ENCODE measurements around the gene CACNA2D2. TPM values are rescaled to one million over a fixed set of nuclear protein-coding genes. Genes with fewer than 3 reads are reported as not detected.

The CACNA2D2 gene
- total RNA-seq, 1 donor from 2014 or later: 5.0 TPM

GRCh38 chr3:50330330-50330729 lies 173.1 kb downstream of the CACNA2D2 start:
- Mint-ChIP-seq H3K9me3 (ENCODE audit: unreplicated experiment) (peaks cover 3% of the 10 kb centered on the region), H3K27ac (ENCODE audit: unreplicated experiment) (no peak overlapping the region), H3K36me3 (ENCODE audit: unreplicated experiment) (no peaks in the 10 kb centered on the region), H3K4me3 (ENCODE audit: unreplicated experiment) (no peak overlapping the region), H3K27me3 (ENCODE audit: unreplicated experiment) (no peaks in the 10 kb centered on the region), H3K4me1 (ENCODE audit: low read depth, unreplicated experiment) (peaks cover 10% of the 10 kb centered on the region)
- TF ChIP-seq CTCF (IDR thresholded peaks at IDR 0.05; ENCODE audit: partially characterized antibody, unreplicated experiment): no peak
- DNase-seq: no peak

DNA sequence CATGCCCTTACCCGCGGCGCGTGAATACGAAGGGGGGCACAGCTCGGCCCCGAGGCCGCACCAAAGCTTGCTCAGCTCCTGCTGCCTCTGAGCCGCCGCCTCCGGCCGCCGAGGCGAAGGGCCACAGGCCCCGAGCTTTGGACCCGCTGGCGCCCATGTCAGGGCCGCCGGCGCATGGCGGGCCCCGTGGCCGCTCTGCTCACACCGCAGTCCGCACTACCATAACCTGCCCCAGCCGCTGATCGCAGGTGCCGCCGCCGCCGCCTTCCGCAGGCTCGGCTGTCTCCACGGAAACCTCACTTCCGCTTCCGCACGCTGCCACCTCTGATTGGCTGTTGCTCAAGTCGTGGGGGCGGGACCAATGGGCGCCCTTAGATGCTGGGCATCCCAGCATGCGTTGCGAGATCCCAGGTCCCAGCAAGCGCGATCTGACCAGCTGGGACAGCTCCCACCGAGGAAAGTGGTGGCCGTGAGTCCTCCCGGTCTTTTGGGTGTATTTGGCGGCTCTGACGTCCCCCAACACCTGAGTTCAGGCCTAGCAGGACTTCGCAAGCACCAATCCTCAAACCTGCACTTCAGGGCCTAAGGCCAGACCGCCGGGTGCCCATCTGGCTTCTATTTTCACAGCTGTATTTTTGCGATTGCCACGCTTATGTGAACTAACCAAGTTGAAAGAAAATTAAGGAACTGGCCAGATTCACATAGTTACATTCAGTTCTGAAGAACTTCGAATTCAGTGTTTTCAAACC lies 175.3 kb downstream of the CACNA2D2 start, which contains the start of gene TUSC2:
TSS of gene TUSC2 (minus strand) at position 281 of the 749 bp plus-strand sequence. CDS start at position 157, 124 bp downstream.
- no peaks in the 10 kb centered on the region for H3K36me3 Mint-ChIP-seq (ENCODE audit: unreplicated experiment)

GRCh38 chr3:50327129-50327528 lies 176.3 kb downstream of the CACNA2D2 start:
- Mint-ChIP-seq H3K27me3 (ENCODE audit: unreplicated experiment) (peaks cover 1% of the 10 kb centered on the region), H3K36me3 (ENCODE audit: unreplicated experiment) (no peaks in the 10 kb centered on the region), H3K9me3 (ENCODE audit: unreplicated experiment) (peaks cover 5% of the 10 kb centered on the region), H3K4me1 (ENCODE audit: low read depth, unreplicated experiment) (peaks cover 6% of the 10 kb centered on the region), H3K4me3 (ENCODE audit: unreplicated experiment) (peak overlapping the region; percentile 83), H3K27ac (ENCODE audit: unreplicated experiment) (peak overlapping the region; percentile 28)
- no peak for TF ChIP-seq CTCF (IDR thresholded peaks at IDR 0.05; ENCODE audit: partially characterized antibody, unreplicated experiment)
- DNase-seq: no peak

More for the DNA sequence above, 175.3 kb downstream of the CACNA2D2 start, which contains the start of gene TUSC2:
- peaks cover 1% of the 10 kb centered on the region for H3K27me3 Mint-ChIP-seq (ENCODE audit: unreplicated experiment)
- DNase-seq: peak; percentile 97
- H3K4me1 Mint-ChIP-seq (ENCODE audit: low read depth, unreplicated experiment): peaks cover 6% of the 10 kb centered on the region
- H3K4me3 Mint-ChIP-seq (ENCODE audit: unreplicated experiment): peak within 1 kb of the TSS; percentile 88
- TF ChIP-seq CTCF (IDR thresholded peaks at IDR 0.05; ENCODE audit: partially characterized antibody, unreplicated experiment): no peak
- H3K27ac Mint-ChIP-seq (ENCODE audit: unreplicated experiment): peak within 1 kb of the TSS; percentile 82
- peaks cover 4% of the 10 kb centered on the region for H3K9me3 Mint-ChIP-seq (ENCODE audit: unreplicated experiment)

- TF ChIP-seq CTCF (IDR thresholded peaks at IDR 0.05; ENCODE audit: partially characterized antibody, unreplicated experiment): no peak
- DNase-seq: no peak
- Mint-ChIP-seq H3K4me3 (ENCODE audit: unreplicated experiment) (no peak overlapping the region), H3K36me3 (ENCODE audit: unreplicated experiment) (no peaks in the 10 kb centered on the region), H3K9me3 (ENCODE audit: unreplicated experiment) (peaks cover 5% of the 10 kb centered on the region), H3K27me3 (ENCODE audit: unreplicated experiment) (peaks cover 1% of the 10 kb centered on the region), H3K4me1 (ENCODE audit: low read depth, unreplicated experiment) (peaks cover 6% of the 10 kb centered on the region), H3K27ac (ENCODE audit: unreplicated experiment) (no peak overlapping the region)
Observed at GRCh38 chr3:50326182-50326541, 177.3 kb downstream of the CACNA2D2 start.

DNA sequence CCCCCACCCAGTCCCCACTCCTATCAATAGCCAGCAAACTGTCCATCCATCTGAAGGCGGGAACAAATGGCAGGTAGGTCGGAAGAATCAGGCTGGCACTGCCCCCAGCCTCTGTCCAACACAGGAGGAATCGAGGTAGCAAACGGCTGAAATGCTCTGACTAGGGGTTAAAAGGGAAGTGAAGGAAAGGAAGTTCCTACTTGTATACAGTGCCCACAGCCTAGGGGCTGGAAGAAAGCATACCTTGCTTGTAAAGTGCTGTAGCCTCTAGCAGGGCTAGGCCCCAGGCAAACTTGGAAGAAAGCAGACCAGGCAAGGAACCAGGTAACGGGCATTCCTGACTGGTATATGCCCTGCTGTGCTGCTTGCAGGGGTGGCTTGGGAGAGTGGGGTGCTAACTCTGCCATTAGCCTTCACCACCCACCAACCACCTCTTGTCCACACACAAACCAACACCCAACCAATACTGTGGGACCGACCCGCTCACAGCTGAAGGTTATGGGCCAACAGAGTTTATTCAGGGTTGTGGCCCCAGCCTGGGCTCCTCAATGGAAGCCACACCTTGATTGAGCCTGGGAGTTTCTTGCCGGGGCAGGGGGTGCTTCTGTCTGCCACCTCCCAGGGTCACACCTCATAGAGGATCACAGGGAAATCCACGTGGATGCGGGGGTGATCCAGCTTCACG lies 177.8 kb downstream of the CACNA2D2 start:
- Mint-ChIP-seq H3K4me3 (ENCODE audit: unreplicated experiment) (no peak overlapping the region), H3K36me3 (ENCODE audit: unreplicated experiment) (no peaks in the 10 kb centered on the region), H3K27ac (ENCODE audit: unreplicated experiment) (no peak overlapping the region)

More for the DNA sequence above, 177.8 kb downstream of the CACNA2D2 start:
- no peak for TF ChIP-seq CTCF (IDR thresholded peaks at IDR 0.05; ENCODE audit: partially characterized antibody, unreplicated experiment)
- Mint-ChIP-seq H3K4me1 (ENCODE audit: low read depth, unreplicated experiment) (peaks cover 6% of the 10 kb centered on the region), H3K9me3 (ENCODE audit: unreplicated experiment) (peaks cover 6% of the 10 kb centered on the region), H3K27me3 (ENCODE audit: unreplicated experiment) (peaks cover 3% of the 10 kb centered on the region)
- no peak for DNase-seq

Measured in glutamatergic neuron (in vitro differentiated cells).